ENCODE data around the gene HTR7. TPM values are rescaled to one million over a fixed set of nuclear protein-coding genes. Genes with fewer than 3 reads are reported as not detected.

Gene HTR7
- total and polyA plus RNA-seq, 2 of the 4 experiments (the other 2 are of a cell fraction), result 0.43 to 0.72 TPM

GRCh38 chr10:90871279-90871765 lies 13.5 kb upstream of the HTR7 start:
- Histone ChIP-seq H2AK5ac (ENCODE audit: low read depth, low read length) (no peak overlapping the region), H3K4me3 (ENCODE audit: insufficient read depth, low read depth, low read length) (peak overlapping the region; percentile 89), H3K23ac (ENCODE audit: low read depth, low read length) (no peak overlapping the region), H4K5ac (ENCODE audit: low read depth, low read length) (no peak overlapping the region; the same call in 1 of the 2 replicates), H3K14ac (replicated peaks; ENCODE audit: low read depth, low read length) (peak overlapping the region; percentile 41; the same call in 1 of the 2 replicates), H3K27me3 (ENCODE audit: control insufficient read depth, insufficient read depth, low read length) (peaks cover 15% of the 10 kb centered on the region), H3K56ac (ENCODE audit: extremely low read depth, insufficient read depth, low read length) (peak overlapping the region; percentile 50; the same call in 1 of the 2 replicates), H4K91ac (ENCODE audit: insufficient read depth, low read depth, low read length) (no peak overlapping the region), H2AK9ac (replicated peaks; ENCODE audit: low read depth, low read length, poor library complexity) (no peak overlapping the region), H3K4me1 (ENCODE audit: control insufficient read depth, insufficient read depth, low read length) (peaks cover 2% of the 10 kb centered on the region; the same call in 1 of the 2 replicates), H3K4ac (ENCODE audit: low read depth, low read length) (peak overlapping the region; percentile 24; the same call in 1 of the 2 replicates), H3K18ac (ENCODE audit: low read depth, low read length) (no peak overlapping the region), H3K79me1 (ENCODE audit: low read depth in 1 of 2, low read length in 2 of 2) (peaks cover 12 to 16% of the 10 kb centered on the region in 2 experiments), H3K9me1 (ENCODE audit: insufficient read depth, low read length) (peaks cover 2% of the 10 kb centered on the region; the same call in 1 of the 2 replicates), H2BK5ac (ENCODE audit: low read depth, low read length, poor library complexity, severe bottlenecking) (peak overlapping the region; percentile 11), H3K9ac (ENCODE audit: low read depth, low read length) (no peak overlapping the region; the same call in 1 of the 2 replicates), H3K4me2 (ENCODE audit: low read depth, low read length) (peak overlapping the region; percentile 90), H3K36me3 (ENCODE audit: control insufficient read depth, insufficient read depth, low read length) (peaks cover 2% of the 10 kb centered on the region; the same call in 1 of the 2 replicates), H2BK15ac (ENCODE audit: low read depth, low read length) (no peak overlapping the region), H3K9me3 (ENCODE audit: control insufficient read depth, insufficient read depth, low read length) (no peaks in the 10 kb centered on the region), H2BK20ac (ENCODE audit: low read depth, low read length) (0 out of 2 replicates have a peak overlapping the region, but pooled peaks have one; percentile 12), H4K8ac (ENCODE audit: low read depth in 2 of 2, low read length in 2 of 2) (peak overlapping the region; percentile 21 to 83), H4K20me1 (ENCODE audit: insufficient read depth, low read length) (no peaks in the 10 kb centered on the region), H2BK120ac (ENCODE audit: low read depth, low read length) (peak overlapping the region; percentile 52; the same call in 1 of the 2 replicates), H2AFZ (replicated peaks; ENCODE audit: low read length, poor library complexity) (peak overlapping the region; percentile 97), H3K27ac (ENCODE audit: insufficient read depth, low read length) (no peak overlapping the region)
- dilution Hi-C loops (cut with HindIII; ENCODE audit: low sequenced_read_pairs, unreplicated experiment), result no loop called here
- BruUV-seq (replicated peaks), result no TSS peak
- intact Hi-C loops (cut with micrococcal nuclease), result loop anchor here (2.0 to 5.0 kb wide), 2 partner anchors 121 to 1036 kb away; partner anchors contain the start of gene FGFBP3
- CTCF ChIA-PET, result interaction anchor here (0.9 to 1.4 kb wide), 4 partner anchors 8 to 130 kb away, joined by 3 to 5 read pairs (median 4); no protein-coding TSS in a partner anchor
- peak; percentile 84 for ATAC-seq (ENCODE audit: low read depth)
- POLR2A ChIA-PET (ENCODE audit: unreplicated experiment), result no interaction called here
- no CpG with 5 or more reads among the region's 14 CpGs for WGBS, 2 experiments (ENCODE audit: extremely low coverage in 2 of 2, insufficient read length in 1 of 2)
- in situ Hi-C loops (cut with MboI; ENCODE audit: low sequenced_read_pairs), result loop anchor here (25.0 kb wide), 1 partner anchor 1434 kb away; no protein-coding TSS in a partner anchor
- TF ChIP-seq ELK1 (IDR thresholded peaks at IDR 0.05; ENCODE audit: borderline replicate concordance, low read depth, low read length) (no peak), CEBPB (IDR thresholded peaks at IDR 0.05; ENCODE audit: low read depth, low read length) (no peak), MXI1 (IDR thresholded peaks at IDR 0.05; ENCODE audit: borderline replicate concordance, low read depth, low read length) (no peak), MAFK (IDR thresholded peaks at IDR 0.05; ENCODE audit: low read depth, low read length) (no peak), FOS (IDR thresholded peaks at IDR 0.05; ENCODE audit: low read depth, low read length) (no peak), BHLHE40 (IDR thresholded peaks at IDR 0.05; ENCODE audit: low read depth, low read length) (no peak), RAD21 (IDR thresholded peaks at IDR 0.05; ENCODE audit: low read length) (peak; percentile 50), SMC3 (IDR thresholded peaks at IDR 0.05; ENCODE audit: low read depth, low read length) (peak; percentile 57), NFE2L2 (IDR thresholded peaks at IDR 0.05; ENCODE audit: low read depth, low read length) (no peak), CHD1 (IDR thresholded peaks at IDR 0.05; ENCODE audit: low read depth, low read length) (no peak), POLR2A (IDR thresholded peaks at IDR 0.05; ENCODE audit: low read depth, low read length) (no peak), CTCF (conservative IDR thresholded peaks at IDR 0.05; ENCODE audit: low read depth, low read length) (peak; percentile 62), RFX5 (IDR thresholded peaks at IDR 0.05; ENCODE audit: low read depth, low read length) (no peak), USF2 (IDR thresholded peaks at IDR 0.05; ENCODE audit: low read depth, low read length) (no peak), MAZ (IDR thresholded peaks at IDR 0.05; ENCODE audit: borderline replicate concordance, low read depth, low read length) (no peak)
- peak; percentile 81 for DNase-seq

Measured in IMR-90 (cell line).